ENCODE results near the gene GSG1. TPM values are rescaled to one million over a fixed set of nuclear protein-coding genes. Genes with fewer than 3 reads are reported as not detected.

GSG1 gene
- total RNA-seq, 1 donor from 2014 or later = not detected

GRCh38 chr12:13102461-13103195 lies 839 bp downstream of the GSG1 start:
- Mint-ChIP-seq H3K9me3 (ENCODE audit: low read depth) (no peaks in the 10 kb centered on the region), H3K4me1 (ENCODE audit: low read depth) (peaks cover 49% of the 10 kb centered on the region), H3K27me3 (ENCODE audit: low read depth) (no peaks in the 10 kb centered on the region), H3K27ac (ENCODE audit: unreplicated experiment) (peak overlapping the region; percentile 89), H3K36me3 (ENCODE audit: low read depth) (no peaks in the 10 kb centered on the region), H3K4me3 (ENCODE audit: unreplicated experiment) (no peak overlapping the region)
- no peak for DNase-seq (ENCODE audit: low spot score)
- TF ChIP-seq CTCF (IDR thresholded peaks at IDR 0.05) = no peak

- Mint-ChIP-seq H3K9me3 (ENCODE audit: low read depth) (no peaks in the 10 kb centered on the region), H3K27ac (ENCODE audit: unreplicated experiment) (peak overlapping the region; percentile 89), H3K36me3 (ENCODE audit: low read depth) (no peaks in the 10 kb centered on the region), H3K27me3 (ENCODE audit: low read depth) (no peaks in the 10 kb centered on the region), H3K4me1 (ENCODE audit: low read depth) (peaks cover 56% of the 10 kb centered on the region), H3K4me3 (ENCODE audit: unreplicated experiment) (peak overlapping the region; percentile 61)
- no peak for DNase-seq (ENCODE audit: low spot score)
- no peak for TF ChIP-seq CTCF (IDR thresholded peaks at IDR 0.05)
Measured at GRCh38 chr12:13101821-13102375, 1.6 kb downstream of the GSG1 start.

- no peaks in the 10 kb centered on the region for H3K9me3 Mint-ChIP-seq (ENCODE audit: low read depth)
- H3K4me3 Mint-ChIP-seq (ENCODE audit: unreplicated experiment) = peak overlapping the region; percentile 68
- DNase-seq (ENCODE audit: low spot score) = peak; percentile 93
- H3K27ac Mint-ChIP-seq (ENCODE audit: unreplicated experiment) = peak overlapping the region; percentile 96
- no peak for TF ChIP-seq CTCF (IDR thresholded peaks at IDR 0.05)
- no peaks in the 10 kb centered on the region for H3K27me3 Mint-ChIP-seq (ENCODE audit: low read depth)
- peaks cover 62% of the 10 kb centered on the region for H3K4me1 Mint-ChIP-seq (ENCODE audit: low read depth)
- no peaks in the 10 kb centered on the region for H3K36me3 Mint-ChIP-seq (ENCODE audit: low read depth)
Measured at GRCh38 chr12:13100882-13101769, 2.3 kb downstream of the GSG1 start.

- no peak for DNase-seq (ENCODE audit: low spot score)
- Mint-ChIP-seq H3K36me3 (ENCODE audit: low read depth) (no peaks in the 10 kb centered on the region), H3K4me1 (ENCODE audit: low read depth) (peaks cover 67% of the 10 kb centered on the region), H3K9me3 (ENCODE audit: low read depth) (no peaks in the 10 kb centered on the region), H3K27ac (ENCODE audit: unreplicated experiment) (peak overlapping the region; percentile 96), H3K4me3 (ENCODE audit: unreplicated experiment) (peak overlapping the region; percentile 68), H3K27me3 (ENCODE audit: low read depth) (no peaks in the 10 kb centered on the region)
- no peak for TF ChIP-seq CTCF (IDR thresholded peaks at IDR 0.05)
Measured at GRCh38 chr12:13100605-13100881, 2.9 kb downstream of the GSG1 start.

GRCh38 chr12:13099844-13100604 lies 3.4 kb downstream of the GSG1 start:
- Mint-ChIP-seq H3K9me3 (ENCODE audit: low read depth) (no peaks in the 10 kb centered on the region), H3K27me3 (ENCODE audit: low read depth) (no peaks in the 10 kb centered on the region), H3K36me3 (ENCODE audit: low read depth) (no peaks in the 10 kb centered on the region), H3K4me1 (ENCODE audit: low read depth) (peaks cover 69% of the 10 kb centered on the region), H3K4me3 (ENCODE audit: unreplicated experiment) (peak overlapping the region; percentile 68), H3K27ac (ENCODE audit: unreplicated experiment) (peak overlapping the region; percentile 96)
- no peak for TF ChIP-seq CTCF (IDR thresholded peaks at IDR 0.05)
- no peak for DNase-seq (ENCODE audit: low spot score)

Measured in chondrocyte (in vitro differentiated cells).